ENCODE results near the gene PHC2. TPM values are rescaled to one million over a fixed set of nuclear protein-coding genes. Genes with fewer than 3 reads are reported as not detected.

PHC2 gene
- total and polyA plus RNA-seq, 9 of the 15 experiments (the other 6 are each of a cell fraction or from before 2014, with no cell fraction given) = 3.1 to 67.6 (median 34.6) TPM

DNA sequence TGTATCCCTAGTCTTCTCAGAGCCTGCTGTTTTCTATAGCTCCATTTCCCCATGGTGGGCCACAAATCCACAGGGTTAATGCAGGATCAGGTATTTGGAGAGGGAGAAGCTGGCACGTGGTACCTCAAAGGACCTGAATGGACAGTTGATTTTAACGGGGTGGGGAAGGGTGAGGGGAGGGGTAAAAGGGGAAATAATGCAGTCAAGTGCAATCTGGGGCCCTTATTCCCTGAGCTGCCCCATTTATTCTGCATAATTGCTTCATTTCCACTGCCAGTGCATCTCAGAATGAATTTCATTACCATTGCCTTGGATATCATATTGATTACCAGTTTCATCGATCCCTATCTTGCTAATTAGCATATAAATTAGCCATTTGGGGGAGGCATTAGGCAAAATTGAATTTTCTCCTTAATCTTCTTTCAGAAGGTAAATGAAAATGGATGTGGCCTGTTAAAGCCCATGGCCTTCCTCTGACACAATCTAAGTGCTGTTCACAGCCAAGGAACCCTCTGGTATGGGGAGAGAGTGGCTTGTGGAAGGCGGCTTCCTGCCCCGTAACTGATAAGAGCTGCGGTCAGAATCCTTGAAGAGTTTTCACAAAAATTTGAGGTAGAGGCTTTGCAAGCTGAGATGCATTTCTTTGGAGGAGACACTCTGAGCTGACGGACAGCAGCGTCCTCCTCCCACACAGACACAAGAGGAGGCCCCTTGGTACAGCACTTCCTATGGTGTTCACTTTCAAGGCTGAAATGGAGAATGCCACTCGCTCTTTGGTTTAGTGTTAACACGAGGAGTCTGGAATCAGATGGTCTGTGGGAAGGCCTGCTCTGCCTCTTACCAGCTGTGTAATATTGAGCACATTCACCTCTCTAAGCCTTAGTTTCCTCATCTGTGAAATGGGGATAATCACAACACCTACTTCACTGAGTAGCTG lies 34.4 kb downstream of the PHC2 start (continued):
- no peak for TF ChIP-seq MCM3 (IDR thresholded peaks at IDR 0.05)
- TF ChIP-seq MCM2 (IDR thresholded peaks at IDR 0.05; ENCODE audit: low read depth) = no peak
- TF ChIP-seq GABPB1 (CRISPR knock-in tag; IDR thresholded peaks at IDR 0.05) = peak; percentile 70
- TF ChIP-seq JUND (IDR thresholded peaks at IDR 0.05; ENCODE audit: borderline replicate concordance, low read depth, low read length) = peak; percentile 52; the same call in 1 of the 2 replicates
- TF ChIP-seq JUND (tag; IDR thresholded peaks at IDR 0.05; ENCODE audit: borderline replicate concordance, low read depth, low read length) = no peak; the same call in 2 of the 3 replicates
- peak; percentile 66; the same call in 1 of the 2 replicates for TF ChIP-seq EP300 (IDR thresholded peaks at IDR 0.05; ENCODE audit: low read length)
- peak; percentile 49 for TF ChIP-seq NCOR1 (IDR thresholded peaks at IDR 0.05)
- no peak for TF ChIP-seq U2AF2 (optimal IDR thresholded peaks at IDR 0.05; ENCODE audit: low read depth, low read length)
- TF ChIP-seq ETV1 (tag; conservative IDR thresholded peaks at IDR 0.05; ENCODE audit: low read depth) = peak; percentile 87
- TF ChIP-seq SRSF7 (optimal IDR thresholded peaks at IDR 0.05; ENCODE audit: low read depth, low read length) = no peak
- TF ChIP-seq, protein P1, sequence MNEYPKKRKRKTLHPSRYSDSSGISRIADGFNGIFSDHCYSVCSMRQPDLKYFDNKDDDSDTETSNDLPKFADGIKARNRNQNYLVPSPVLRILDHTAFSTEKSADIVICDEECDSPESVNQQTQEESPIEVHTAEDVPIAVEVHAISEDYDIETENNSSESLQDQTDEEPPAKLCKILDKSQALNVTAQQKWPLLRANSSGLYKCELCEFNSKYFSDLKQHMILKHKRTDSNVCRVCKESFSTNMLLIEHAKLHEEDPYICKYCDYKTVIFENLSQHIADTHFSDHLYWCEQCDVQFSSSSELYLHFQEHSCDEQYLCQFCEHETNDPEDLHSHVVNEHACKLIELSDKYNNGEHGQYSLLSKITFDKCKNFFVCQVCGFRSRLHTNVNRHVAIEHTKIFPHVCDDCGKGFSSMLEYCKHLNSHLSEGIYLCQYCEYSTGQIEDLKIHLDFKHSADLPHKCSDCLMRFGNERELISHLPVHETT (CRISPR knock-in tag; conservative IDR thresholded peaks at IDR 0.05 in 1 of 2, IDR thresholded peaks at IDR 0.05 in 1 of 2) = peak in 1 of 2 experiments; percentile 79; a peak in 2 of 4 replicates
- TF ChIP-seq, protein P2, sequence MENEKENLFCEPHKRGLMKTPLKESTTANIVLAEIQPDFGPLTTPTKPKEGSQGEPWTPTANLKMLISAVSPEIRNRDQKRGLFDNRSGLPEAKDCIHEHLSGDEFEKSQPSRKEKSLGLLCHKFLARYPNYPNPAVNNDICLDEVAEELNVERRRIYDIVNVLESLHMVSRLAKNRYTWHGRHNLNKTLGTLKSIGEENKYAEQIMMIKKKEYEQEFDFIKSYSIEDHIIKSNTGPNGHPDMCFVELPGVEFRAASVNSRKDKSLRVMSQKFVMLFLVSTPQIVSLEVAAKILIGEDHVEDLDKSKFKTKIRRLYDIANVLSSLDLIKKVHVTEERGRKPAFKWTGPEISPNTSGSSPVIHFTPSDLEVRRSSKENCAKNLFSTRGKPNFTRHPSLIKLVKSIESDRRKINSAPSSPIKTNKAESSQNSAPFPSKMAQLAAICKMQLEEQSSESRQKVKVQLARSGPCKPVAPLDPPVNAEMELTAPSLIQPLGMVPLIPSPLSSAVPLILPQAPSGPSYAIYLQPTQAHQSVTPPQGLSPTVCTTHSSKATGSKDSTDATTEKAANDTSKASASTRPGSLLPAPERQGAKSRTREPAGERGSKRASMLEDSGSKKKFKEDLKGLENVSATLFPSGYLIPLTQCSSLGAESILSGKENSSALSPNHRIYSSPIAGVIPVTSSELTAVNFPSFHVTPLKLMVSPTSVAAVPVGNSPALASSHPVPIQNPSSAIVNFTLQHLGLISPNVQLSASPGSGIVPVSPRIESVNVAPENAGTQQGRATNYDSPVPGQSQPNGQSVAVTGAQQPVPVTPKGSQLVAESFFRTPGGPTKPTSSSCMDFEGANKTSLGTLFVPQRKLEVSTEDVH (IDR thresholded peaks at IDR 0.05; ENCODE audit: low read depth, partially characterized antibody) = no peak
- TF ChIP-seq IRF2 (CRISPR knock-in tag; IDR thresholded peaks at IDR 0.05) = no peak
- TF ChIP-seq ZC3H8 (IDR thresholded peaks at IDR 0.05) = no peak
- peak; percentile 71; the same call in 1 of the 2 replicates for TF ChIP-seq ZEB2 (IDR thresholded peaks at IDR 0.05)
- no peak; the same call in 1 of the 2 replicates for TF ChIP-seq MTA3 (IDR thresholded peaks at IDR 0.05; ENCODE audit: borderline replicate concordance)
- TF ChIP-seq, protein P3, sequence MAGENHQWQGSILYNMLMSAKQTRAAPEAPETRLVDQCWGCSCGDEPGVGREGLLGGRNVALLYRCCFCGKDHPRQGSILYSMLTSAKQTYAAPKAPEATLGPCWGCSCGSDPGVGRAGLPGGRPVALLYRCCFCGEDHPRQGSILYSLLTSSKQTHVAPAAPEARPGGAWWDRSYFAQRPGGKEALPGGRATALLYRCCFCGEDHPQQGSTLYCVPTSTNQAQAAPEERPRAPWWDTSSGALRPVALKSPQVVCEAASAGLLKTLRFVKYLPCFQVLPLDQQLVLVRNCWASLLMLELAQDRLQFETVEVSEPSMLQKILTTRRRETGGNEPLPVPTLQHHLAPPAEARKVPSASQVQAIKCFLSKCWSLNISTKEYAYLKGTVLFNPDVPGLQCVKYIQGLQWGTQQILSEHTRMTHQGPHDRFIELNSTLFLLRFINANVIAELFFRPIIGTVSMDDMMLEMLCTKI (IDR thresholded peaks at IDR 0.05; ENCODE audit: partially characterized antibody) = no peak
- TF ChIP-seq CAMTA2 (CRISPR knock-in tag; conservative IDR thresholded peaks at IDR 0.05) = no peak
- TF ChIP-seq ZNF384 (IDR thresholded peaks at IDR 0.05; ENCODE audit: low read depth, low read length) = no peak
- no peak for TF ChIP-seq HOXB6 (CRISPR knock-in tag; IDR thresholded peaks at IDR 0.05; ENCODE audit: borderline replicate concordance)
- TF ChIP-seq ATF7 (IDR thresholded peaks at IDR 0.05) = peak; percentile 47; the same call in 1 of the 2 replicates
- no peak for TF ChIP-seq ZNF57 (CRISPR knock-in tag; IDR thresholded peaks at IDR 0.05)
- peak; percentile 44 for TF ChIP-seq KDM5B (IDR thresholded peaks at IDR 0.05; ENCODE audit: insufficient replicate concordance, low read depth, low read length)
- peak; percentile 64 for TF ChIP-seq PHF20 (IDR thresholded peaks at IDR 0.05; ENCODE audit: partially characterized antibody)

Measured in K562 (cell line).